Progenitor cell of endocrine pancreas (in vitro differentiated cells): ENCODE data around the gene WDR55. TPM values are rescaled to one million over a fixed set of nuclear protein-coding genes. Genes with fewer than 3 reads are reported as not detected.
"Not testable (repeated sequence)": the region's sequence is repeated elsewhere in the genome, so short reads cannot be mapped to it uniquely, and the experiment has no call there.

Experiments used
- DNase-seq: peaks from one replicate; pipeline ENCODE4 v3.0.0; 2021; ENCODE audit warnings: low spot score; ENCODE audit not compliant: unreplicated experiment
- H3K27ac Mint-ChIP-seq: 2 replicates; pipeline ENCODE4 v1.8.0; 2021; ENCODE audit warnings: mild to moderate bottlenecking, moderate library complexity, mixed read lengths
- H3K27me3 Mint-ChIP-seq: 2 replicates; pipeline ENCODE4 v1.8.0; 2021; ENCODE audit warnings: mixed read lengths
- H3K36me3 Mint-ChIP-seq: 2 replicates; pipeline ENCODE4 v1.8.0; 2022; ENCODE audit warnings: mixed read lengths; ENCODE audit not compliant: insufficient read depth
- H3K4me1 Mint-ChIP-seq: 2 replicates; pipeline ENCODE4 v1.8.0; 2021; ENCODE audit warnings: low read depth, mixed read lengths
- H3K4me3 Mint-ChIP-seq: 2 replicates; pipeline ENCODE4 v1.8.0; 2021; ENCODE audit warnings: low read depth, mild to moderate bottlenecking, moderate library complexity, mixed read lengths
- H3K9me3 Mint-ChIP-seq: 2 replicates; pipeline ENCODE4 v1.8.0; 2021; ENCODE audit warnings: low read depth, mixed read lengths
- CTCF ChIP-seq: fragments of 200-600 bp; sonication (generic); IDR thresholded peaks from one replicate; pipeline ENCODE4 v1.5.0; 2021; ENCODE audit warnings: antibody characterized with exemption, mild to moderate bottlenecking; ENCODE audit not compliant: unreplicated experiment
- total RNA-seq: library from RNA; stranded (reverse); gene quantifications from 2 replicates; pipeline ENCODE4 v1.2.1, GENCODE V29; 2021

The WDR55 gene
- total RNA-seq, 1 donor from 2014 or later, result 26.0 TPM

- H3K4me3 Mint-ChIP-seq, result no peak overlapping the region
- H3K27me3 Mint-ChIP-seq, result no peaks in the 10 kb centered on the region
- peaks cover 10% of the 10 kb centered on the region for H3K9me3 Mint-ChIP-seq
- TF ChIP-seq CTCF, result no peak
- H3K4me1 Mint-ChIP-seq, result peaks cover 4% of the 10 kb centered on the region
- no peak for DNase-seq
- no peak overlapping the region for H3K27ac Mint-ChIP-seq
- no peaks in the 10 kb centered on the region for H3K36me3 Mint-ChIP-seq
Observed at GRCh38 chr5:140633501-140633900, 31.2 kb upstream of the WDR55 start.

GRCh38 chr5:140634103-140634502 is 30.6 kb upstream of the WDR55 start:
- H3K9me3 Mint-ChIP-seq, result peaks cover 10% of the 10 kb centered on the region
- DNase-seq, result no peak
- no peaks in the 10 kb centered on the region for H3K27me3 Mint-ChIP-seq
- no peak overlapping the region for H3K4me3 Mint-ChIP-seq
- peaks cover 6% of the 10 kb centered on the region for H3K4me1 Mint-ChIP-seq
- H3K36me3 Mint-ChIP-seq, result peaks cover 2% of the 10 kb centered on the region
- TF ChIP-seq CTCF, result no peak
- H3K27ac Mint-ChIP-seq, result no peak overlapping the region

GRCh38 chr5:140635291-140636257 is 29.1 kb upstream of the WDR55 start:
- Mint-ChIP-seq H3K4me3 (no peak overlapping the region), H3K4me1 (peaks cover 10% of the 10 kb centered on the region), H3K27ac (no peak overlapping the region), H3K9me3 (peaks cover 10% of the 10 kb centered on the region), H3K27me3 (no peaks in the 10 kb centered on the region), H3K36me3 (peaks cover 2% of the 10 kb centered on the region)
- no peak for TF ChIP-seq CTCF
- no peak for DNase-seq

GRCh38 chr5:140637371-140638100 is 27.2 kb upstream of the WDR55 start:
- H3K4me3 Mint-ChIP-seq, result peak overlapping the region; percentile 60
- H3K36me3 Mint-ChIP-seq, result peaks cover 3% of the 10 kb centered on the region
- H3K27ac Mint-ChIP-seq, result no peak overlapping the region
- DNase-seq, result no peak
- peaks cover 10% of the 10 kb centered on the region for H3K9me3 Mint-ChIP-seq
- no peak for TF ChIP-seq CTCF
- no peaks in the 10 kb centered on the region for H3K27me3 Mint-ChIP-seq
- peaks cover 10% of the 10 kb centered on the region for H3K4me1 Mint-ChIP-seq

GRCh38 chr5:140638898-140639147 is 25.9 kb upstream of the WDR55 start:
- not testable (repeated sequence) for H3K4me1 Mint-ChIP-seq, H3K27me3 Mint-ChIP-seq, DNase-seq, H3K36me3 Mint-ChIP-seq
- H3K27ac Mint-ChIP-seq, result peak overlapping the region; percentile 87
- H3K4me3 Mint-ChIP-seq, result peak overlapping the region; percentile 75
- peaks cover 10% of the 10 kb centered on the region for H3K9me3 Mint-ChIP-seq
